Nephron (organoid): ENCODE measurements around the gene GOLGA5.

Experiments
- H3K27ac Mint-ChIP-seq, 3 experiments: 2 replicates each; pipeline ENCODE4 v1.8.0; 2020; ENCODE audit warnings: mixed read lengths in 3 of 3, mild to moderate bottlenecking in 2 of 3, moderate library complexity in 1 of 3
- H3K27me3 Mint-ChIP-seq: 2 replicates; pipeline ENCODE4 v1.8.0; 2021; ENCODE audit warnings: low read depth, mild to moderate bottlenecking, moderate library complexity, mixed read lengths
- H3K36me3 Mint-ChIP-seq: 2 replicates; pipeline ENCODE4 v1.8.0; 2020; ENCODE audit warnings: low read depth, mixed read lengths
- H3K4me1 Mint-ChIP-seq: 2 replicates; pipeline ENCODE4 v1.8.0; 2020; ENCODE audit warnings: mixed read lengths
- H3K4me3 Mint-ChIP-seq, 3 experiments: 2 replicates each; pipeline ENCODE4 v1.8.0; 2020; ENCODE audit warnings: mild to moderate bottlenecking in 3 of 3, mixed read lengths in 3 of 3, moderate library complexity in 2 of 3
- H3K9me3 Mint-ChIP-seq: 2 replicates; pipeline ENCODE4 v1.8.0; 2020; ENCODE audit warnings: mixed read lengths
- TF ChIP-seq, protein P1 (sequence below), 3 experiments: fragments of 200-600 bp; sonication (generic); IDR thresholded peaks; one replicate each; pipeline ENCODE4 v1.5.0; 2021; ENCODE audit warnings: antibody characterized with exemption in 3 of 3; ENCODE audit not compliant: unreplicated experiment in 3 of 3

GOLGA5 gene

DNA sequence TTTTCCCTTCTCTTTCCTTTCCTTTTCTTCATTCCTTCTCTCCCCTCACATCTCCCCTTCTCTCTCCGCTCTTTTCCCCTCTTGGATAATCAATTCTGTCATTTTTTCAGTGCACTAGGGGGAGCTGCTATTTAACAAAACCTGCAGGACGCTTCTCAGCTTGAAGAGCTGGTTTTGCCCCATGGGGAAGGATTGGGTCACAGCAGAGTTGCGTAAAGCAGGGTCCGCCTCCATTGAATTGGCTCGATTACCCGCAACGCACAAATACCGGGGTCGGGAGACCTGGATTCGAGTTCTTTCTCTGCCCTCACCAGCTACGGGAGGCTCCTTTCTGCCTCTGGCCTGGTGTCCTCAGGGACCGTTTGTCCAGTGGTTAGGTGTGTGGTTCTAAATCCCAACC is 86.7 kb downstream of the GOLGA5 start:
- no peak overlapping the region for H3K4me3 Mint-ChIP-seq
- H3K4me1 Mint-ChIP-seq = peaks cover 7% of the 10 kb centered on the region
- TF ChIP-seq, protein P1, sequence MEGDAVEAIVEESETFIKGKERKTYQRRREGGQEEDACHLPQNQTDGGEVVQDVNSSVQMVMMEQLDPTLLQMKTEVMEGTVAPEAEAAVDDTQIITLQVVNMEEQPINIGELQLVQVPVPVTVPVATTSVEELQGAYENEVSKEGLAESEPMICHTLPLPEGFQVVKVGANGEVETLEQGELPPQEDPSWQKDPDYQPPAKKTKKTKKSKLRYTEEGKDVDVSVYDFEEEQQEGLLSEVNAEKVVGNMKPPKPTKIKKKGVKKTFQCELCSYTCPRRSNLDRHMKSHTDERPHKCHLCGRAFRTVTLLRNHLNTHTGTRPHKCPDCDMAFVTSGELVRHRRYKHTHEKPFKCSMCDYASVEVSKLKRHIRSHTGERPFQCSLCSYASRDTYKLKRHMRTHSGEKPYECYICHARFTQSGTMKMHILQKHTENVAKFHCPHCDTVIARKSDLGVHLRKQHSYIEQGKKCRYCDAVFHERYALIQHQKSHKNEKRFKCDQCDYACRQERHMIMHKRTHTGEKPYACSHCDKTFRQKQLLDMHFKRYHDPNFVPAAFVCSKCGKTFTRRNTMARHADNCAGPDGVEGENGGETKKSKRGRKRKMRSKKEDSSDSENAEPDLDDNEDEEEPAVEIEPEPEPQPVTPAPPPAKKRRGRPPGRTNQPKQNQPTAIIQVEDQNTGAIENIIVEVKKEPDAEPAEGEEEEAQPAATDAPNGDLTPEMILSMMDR (IDR thresholded peaks at IDR 0.05; ENCODE audit: unreplicated experiment in 3 of 3) = peak; percentile 13 to 38 (median 16)
- peaks cover 75% of the 10 kb centered on the region for H3K27me3 Mint-ChIP-seq
- peaks cover 4% of the 10 kb centered on the region for H3K9me3 Mint-ChIP-seq
- H3K27ac Mint-ChIP-seq = no peak overlapping the region
- H3K36me3 Mint-ChIP-seq = no peaks in the 10 kb centered on the region

DNA sequence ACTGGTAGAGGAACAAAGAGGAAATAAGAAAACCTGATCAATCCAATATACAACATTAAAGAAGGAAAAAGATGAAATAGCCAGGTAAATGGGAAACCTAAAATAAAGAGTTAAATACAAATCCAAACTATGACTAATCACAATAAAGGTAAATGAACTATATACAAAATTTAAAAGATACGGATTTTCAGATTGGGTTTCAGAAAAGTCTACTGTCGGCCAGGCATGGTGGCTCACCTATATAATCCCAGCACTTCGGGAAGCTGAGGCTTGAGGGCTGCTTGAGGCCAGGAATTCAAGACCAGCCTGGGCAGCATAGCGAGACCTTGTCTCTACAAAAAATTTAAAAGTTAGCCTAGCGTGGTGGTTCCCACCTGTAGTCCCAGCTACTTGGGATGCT is 89.0 kb downstream of the GOLGA5 start:
- no peaks in the 10 kb centered on the region for H3K36me3 Mint-ChIP-seq
- peaks cover 1% of the 10 kb centered on the region for H3K4me1 Mint-ChIP-seq
- H3K4me3 Mint-ChIP-seq = no peak overlapping the region
- H3K9me3 Mint-ChIP-seq = peaks cover 8% of the 10 kb centered on the region
- TF ChIP-seq, protein P1 (IDR thresholded peaks at IDR 0.05; ENCODE audit: unreplicated experiment in 3 of 3) = no peak
- no peak overlapping the region for H3K27ac Mint-ChIP-seq
- peaks cover 70% of the 10 kb centered on the region for H3K27me3 Mint-ChIP-seq

DNA sequence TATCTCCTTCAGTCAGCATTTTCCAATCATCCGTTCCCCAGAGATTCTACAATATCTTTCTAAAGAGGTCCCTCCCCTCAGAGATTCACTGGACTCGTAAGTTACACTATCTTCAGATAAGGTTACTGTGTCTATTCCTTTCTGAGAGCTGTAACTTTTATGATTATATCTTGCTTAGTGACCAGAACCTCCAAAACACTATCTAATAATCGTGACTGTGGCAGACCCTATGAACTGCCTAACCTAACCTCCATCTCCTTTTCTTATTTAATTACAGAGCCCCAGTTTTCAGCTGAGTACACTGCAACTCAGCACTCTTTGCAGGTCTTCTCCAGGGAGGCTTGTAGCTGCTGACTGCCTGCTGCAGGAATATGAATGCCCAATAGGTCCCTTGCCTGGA is 90.3 kb downstream of the GOLGA5 start:
- Mint-ChIP-seq H3K27ac (no peak overlapping the region), H3K9me3 (peaks cover 10% of the 10 kb centered on the region), H3K27me3 (peaks cover 78% of the 10 kb centered on the region), H3K4me3 (no peak overlapping the region), H3K4me1 (no peaks in the 10 kb centered on the region), H3K36me3 (no peaks in the 10 kb centered on the region)
- TF ChIP-seq, protein P1 (IDR thresholded peaks at IDR 0.05; ENCODE audit: unreplicated experiment in 3 of 3) = no peak

DNA sequence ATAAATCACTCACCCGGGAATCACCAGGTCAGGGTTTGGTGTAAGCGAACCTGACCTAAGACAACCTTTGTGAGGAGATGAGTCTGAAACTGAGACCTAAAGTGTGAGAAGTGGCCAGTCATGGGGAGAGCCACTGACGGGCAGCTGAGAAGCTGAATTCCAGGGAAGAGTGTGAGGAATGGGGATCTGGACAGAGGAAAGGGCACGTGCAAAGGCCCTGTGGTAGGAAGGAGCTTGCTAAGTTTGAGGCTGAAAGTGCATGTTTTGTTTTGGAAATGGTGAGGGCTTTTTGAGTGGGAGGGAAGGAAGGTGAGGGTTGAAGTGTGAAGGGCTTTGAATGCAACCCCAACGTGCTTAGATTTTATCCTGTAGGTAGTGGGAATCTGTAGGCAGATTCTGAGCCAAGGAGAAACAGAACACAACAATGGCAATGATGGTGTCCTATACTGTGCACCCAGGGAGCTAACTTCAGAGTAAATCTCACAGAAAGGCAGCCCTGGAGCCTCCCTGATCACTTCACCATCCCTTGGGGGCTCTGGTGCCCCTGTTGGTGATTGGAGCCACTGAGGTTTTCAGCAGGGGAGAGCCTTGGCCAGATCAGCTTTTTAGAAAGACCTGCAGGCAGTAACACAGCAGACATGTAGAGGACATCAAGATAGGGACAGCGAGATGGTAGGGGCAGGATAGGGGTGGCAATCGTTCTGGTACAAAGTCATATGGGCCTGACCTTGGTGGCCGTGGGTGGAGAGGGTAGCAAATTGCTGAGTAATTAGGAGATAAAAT is 91.4 kb downstream of the GOLGA5 start:
- no peak overlapping the region for H3K27ac Mint-ChIP-seq
- H3K36me3 Mint-ChIP-seq = no peaks in the 10 kb centered on the region
- no peak overlapping the region for H3K4me3 Mint-ChIP-seq
- H3K4me1 Mint-ChIP-seq = no peaks in the 10 kb centered on the region
- TF ChIP-seq, protein P1 (IDR thresholded peaks at IDR 0.05; ENCODE audit: unreplicated experiment in 3 of 3) = no peak
- peaks cover 73% of the 10 kb centered on the region for H3K27me3 Mint-ChIP-seq
- peaks cover 10% of the 10 kb centered on the region for H3K9me3 Mint-ChIP-seq

DNA sequence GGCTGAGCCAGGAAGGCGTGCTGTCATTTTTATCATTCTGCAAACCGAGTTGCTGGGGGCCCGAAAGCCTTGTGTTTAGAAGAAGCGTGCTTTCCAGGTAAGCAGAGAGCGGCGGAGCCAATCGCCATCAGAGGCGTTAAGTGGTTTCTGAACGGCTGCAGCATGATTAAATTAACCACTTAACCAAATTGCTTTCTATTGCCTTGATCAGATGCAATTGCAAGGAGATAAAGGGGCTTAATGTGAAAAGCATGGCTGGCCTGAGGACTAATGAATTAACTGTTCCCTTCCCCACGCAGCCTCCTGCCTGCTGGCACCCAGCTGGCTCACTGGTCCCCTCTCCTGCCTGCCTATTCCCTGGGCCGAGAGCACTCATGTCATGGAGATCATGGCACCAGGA is 92.2 kb downstream of the GOLGA5 start:
- Mint-ChIP-seq H3K27ac (no peak overlapping the region), H3K9me3 (peaks cover 10% of the 10 kb centered on the region), H3K36me3 (no peaks in the 10 kb centered on the region), H3K27me3 (peaks cover 72% of the 10 kb centered on the region), H3K4me3 (no peak overlapping the region), H3K4me1 (no peaks in the 10 kb centered on the region)
- TF ChIP-seq, protein P1 (IDR thresholded peaks at IDR 0.05; ENCODE audit: unreplicated experiment in 3 of 3) = no peak

DNA sequence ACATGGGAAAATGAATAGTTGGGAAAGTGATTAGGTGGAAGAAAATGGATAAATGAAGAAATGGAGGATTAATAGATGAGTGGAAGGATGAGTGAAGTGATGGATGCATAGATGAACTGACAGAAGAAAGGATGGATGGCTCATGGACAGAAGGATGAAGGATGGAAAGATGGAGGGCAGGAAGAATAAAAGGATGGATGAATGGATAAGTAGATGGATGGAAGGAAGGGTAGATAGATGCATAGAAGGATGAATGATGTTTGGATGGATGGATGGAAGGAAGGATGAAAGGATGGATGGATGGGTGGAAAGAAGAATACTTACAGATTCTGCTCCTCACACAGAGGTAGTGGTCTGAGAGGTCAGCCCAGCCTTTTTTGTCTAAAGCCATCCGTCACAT is 93.1 kb downstream of the GOLGA5 start:
- no peaks in the 10 kb centered on the region for H3K4me1 Mint-ChIP-seq
- H3K4me3 Mint-ChIP-seq = no peak overlapping the region
- TF ChIP-seq, protein P1 (IDR thresholded peaks at IDR 0.05; ENCODE audit: unreplicated experiment in 3 of 3) = no peak
- peaks cover 6% of the 10 kb centered on the region for H3K9me3 Mint-ChIP-seq
- no peak overlapping the region for H3K27ac Mint-ChIP-seq
- H3K27me3 Mint-ChIP-seq = peaks cover 66% of the 10 kb centered on the region
- H3K36me3 Mint-ChIP-seq = no peaks in the 10 kb centered on the region
